GM19455 (cell line): ENCODE measurements around the gene MDFI.

Experiments
- ATAC-seq: cut with Tn5 transposase; IDR thresholded peaks from one replicate; pipeline ENCODE4 v1.9.1; 2021; ENCODE audit not compliant: unreplicated experiment

MDFI gene

DNA sequence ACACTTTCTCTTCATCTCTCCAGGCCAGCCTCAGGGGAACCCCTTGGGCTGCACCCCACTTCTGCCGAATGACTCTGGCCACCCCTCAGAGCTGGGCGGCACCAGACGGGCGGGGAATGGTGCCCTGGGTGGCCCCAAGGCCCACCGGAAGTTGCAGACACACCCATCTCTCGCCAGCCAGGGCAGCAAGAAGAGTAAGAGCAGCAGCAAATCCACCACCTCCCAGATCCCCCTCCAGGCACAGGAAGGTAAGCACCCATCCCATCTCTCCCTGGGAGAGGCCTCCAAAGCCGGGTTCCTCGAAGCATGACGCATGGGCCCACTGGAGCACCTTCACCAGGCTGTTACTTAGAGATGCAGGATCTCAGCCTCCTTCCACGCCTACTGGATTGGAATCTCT is 11.3 kb downstream of the MDFI start:
- no peak for ATAC-seq

DNA sequence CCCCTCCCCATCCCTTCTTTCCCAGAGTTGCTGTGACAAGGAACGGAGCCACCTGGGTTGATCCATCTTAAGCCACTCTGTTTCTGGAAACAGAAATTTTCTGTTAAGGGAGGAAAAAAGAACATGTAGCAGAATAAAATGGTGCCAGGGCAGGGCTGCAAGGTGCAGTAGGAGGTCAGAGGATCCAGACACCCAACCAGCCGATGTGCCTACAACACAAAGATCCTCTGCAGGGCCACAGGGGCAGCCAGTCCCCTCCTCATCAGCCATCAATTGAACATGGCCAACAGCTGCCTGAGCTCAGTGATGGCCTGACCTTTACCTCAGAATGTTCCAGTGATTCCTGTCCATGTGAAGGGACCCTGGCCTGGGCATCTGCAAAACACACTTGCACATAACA is 11.9 kb downstream of the MDFI start:
- ATAC-seq, result no peak

DNA sequence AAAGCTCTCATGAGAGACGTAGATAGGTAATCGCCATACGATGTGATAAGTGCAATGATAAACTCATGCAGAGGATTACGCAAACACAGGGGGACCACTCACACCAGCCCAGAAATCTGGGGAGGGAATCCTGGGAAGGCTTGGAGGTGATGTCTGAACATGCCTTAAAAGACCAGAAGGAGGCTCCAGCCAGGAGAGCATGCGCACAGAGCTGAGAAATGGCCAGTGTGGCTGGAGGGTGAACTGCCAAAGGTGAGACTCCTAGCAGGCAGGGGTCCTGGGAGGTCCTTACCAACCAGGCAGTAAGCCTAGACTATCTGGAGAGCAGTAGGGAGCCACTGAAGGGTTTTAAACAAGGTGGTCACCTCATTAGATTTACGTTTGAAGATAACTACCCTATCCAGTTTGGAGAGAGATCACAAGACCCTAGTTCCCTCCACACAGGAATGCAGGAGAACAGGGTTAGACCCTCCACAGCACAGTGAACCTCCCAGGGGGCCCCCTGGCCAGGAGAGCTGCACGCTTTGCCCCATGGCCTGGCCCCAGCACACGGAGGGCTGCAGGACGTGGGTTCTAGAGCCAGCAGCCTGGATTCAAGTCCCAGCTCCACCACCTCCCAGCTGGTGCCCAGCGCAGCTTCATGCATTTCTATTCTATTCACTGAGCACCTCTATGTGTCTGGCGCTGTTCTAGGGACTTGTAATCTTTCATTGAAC is 13.1 kb downstream of the MDFI start:
- ATAC-seq, result no peak

DNA sequence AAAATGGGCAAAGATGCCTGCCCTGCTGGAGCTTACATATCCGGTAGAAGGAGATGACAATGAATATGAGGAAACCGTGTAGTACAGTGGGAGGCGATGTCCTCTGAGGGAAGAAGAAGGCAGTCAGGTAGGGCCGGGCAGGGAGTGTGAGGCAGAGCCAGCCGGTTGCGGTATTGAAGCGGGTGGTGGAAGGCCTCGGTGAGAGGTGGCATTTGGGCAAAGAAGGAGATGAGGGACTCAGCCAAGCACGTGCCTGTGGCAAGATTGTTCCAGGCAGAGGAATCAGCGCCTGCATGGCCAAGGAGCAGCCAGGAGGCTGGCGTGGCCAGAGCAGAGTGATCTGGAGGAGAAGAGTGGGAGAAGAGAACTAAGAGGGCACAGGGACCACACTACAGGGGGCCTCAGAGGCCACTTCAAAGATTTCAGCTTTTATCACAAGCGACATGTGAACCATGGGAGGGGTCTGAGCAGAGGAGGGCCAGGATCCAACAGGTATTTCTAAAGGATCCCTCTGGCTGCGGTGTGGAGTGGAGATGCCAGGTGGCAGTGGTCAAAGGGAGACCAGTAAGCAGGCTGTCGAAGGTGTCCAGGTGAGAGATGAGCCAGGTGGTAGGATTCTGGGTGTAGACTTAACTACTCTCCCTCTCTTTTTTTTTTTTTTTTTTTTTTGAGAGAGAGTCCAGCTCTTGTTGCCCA is 13.8 kb downstream of the MDFI start:
- no peak for ATAC-seq

DNA sequence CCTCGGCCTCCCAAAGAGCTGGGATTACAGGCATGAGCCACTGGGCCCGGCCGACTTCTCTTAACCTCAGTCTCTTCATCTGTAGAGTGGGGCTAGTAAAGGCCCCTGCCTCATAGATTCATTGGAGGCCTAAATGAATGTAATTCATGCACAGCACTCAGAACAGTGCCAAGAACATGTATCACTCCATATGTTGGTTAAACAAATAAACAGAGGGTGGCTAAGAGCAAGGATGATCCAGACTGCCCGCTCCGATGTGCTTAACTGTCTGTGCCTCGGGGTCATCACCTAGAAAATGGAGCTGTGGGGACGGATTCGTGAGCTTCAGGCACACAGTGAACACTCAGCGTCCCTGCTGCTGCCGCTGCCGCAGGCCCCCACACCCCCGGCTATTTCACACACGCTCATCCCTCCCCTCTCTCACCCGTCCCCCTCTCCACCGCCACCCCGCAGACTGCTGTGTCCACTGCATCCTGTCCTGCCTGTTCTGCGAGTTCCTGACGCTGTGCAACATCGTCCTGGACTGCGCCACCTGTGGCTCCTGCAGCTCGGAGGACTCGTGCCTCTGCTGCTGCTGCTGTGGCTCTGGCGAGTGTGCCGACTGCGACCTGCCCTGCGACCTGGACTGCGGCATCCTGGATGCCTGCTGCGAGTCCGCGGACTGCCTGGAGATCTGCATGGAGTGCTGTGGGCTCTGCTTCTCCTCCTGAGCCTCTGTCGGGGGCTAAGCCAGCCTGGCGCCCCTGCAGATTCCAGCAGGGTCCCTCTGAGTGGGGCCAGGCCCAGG is 14.8 kb downstream of the MDFI start:
- no peak for ATAC-seq

DNA sequence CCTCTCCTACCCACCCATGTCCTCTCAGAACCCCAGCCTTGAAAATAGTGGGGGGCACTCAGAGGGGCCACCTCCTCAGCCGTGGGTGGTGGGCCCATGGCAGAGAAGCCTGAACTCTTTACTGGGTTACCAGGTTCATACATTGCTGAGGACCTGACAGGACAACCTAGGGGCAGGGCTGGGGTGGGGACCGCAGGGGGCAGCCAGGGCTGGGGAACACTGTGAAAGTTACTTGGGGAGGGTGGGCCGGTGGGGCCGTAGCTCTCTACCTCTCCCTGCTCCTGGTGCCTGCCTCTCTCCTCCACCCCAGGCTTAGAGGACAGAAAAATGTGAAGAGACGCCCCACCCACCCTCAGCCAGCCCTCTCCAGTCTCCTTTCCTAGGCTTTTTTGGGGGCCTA is 15.4 kb downstream of the MDFI start:
- no peak for ATAC-seq

DNA sequence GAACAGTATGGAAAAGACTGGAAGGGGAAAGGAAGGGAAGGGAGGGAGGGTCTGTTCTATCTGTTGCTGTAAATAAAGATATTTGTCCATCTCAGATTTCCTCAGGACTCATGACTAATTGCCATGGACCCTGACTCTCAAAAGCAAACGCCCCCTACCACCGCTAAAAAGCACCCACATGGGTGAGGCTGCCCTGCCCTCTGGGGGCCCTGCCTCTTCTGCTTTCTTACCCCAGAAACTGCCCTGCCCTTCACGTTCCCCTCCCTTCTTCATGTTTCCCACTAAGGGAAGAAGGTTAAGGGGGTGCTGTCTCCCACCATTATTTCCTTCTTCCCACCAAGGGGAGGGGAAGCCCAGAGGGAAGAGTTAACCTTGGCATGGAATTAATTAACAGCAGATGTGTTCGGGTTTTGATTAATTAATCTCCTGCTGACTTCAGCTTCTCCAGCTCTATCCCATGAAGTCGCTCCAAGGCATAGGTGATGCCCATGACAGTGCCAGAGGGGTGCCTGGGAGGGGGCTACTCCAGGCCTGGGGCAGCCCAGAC is 16.0 kb downstream of the MDFI start:
- no peak for ATAC-seq

DNA sequence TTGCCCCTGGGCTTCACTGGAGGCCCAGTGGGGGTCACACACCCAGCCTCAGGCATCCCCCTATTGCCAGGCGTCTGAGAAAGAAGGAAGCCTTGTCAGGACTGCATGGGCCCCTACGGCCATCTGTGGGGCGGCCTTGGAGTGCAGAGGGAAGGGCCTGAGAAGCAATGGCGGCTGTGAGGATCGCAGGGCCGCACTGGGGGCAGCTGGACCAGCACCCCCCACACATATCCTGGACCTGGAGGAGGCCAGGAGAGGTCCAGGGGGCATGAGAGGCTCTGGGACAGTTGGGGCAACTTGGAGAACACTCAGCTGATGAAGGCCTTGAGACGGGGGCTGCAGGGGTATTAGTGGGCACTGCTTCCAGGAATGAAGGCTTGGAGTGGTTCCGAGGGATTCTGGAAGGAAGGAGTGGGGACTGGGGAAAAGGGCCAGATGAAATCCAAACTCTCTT is 16.5 kb downstream of the MDFI start:
- no peak for ATAC-seq

DNA sequence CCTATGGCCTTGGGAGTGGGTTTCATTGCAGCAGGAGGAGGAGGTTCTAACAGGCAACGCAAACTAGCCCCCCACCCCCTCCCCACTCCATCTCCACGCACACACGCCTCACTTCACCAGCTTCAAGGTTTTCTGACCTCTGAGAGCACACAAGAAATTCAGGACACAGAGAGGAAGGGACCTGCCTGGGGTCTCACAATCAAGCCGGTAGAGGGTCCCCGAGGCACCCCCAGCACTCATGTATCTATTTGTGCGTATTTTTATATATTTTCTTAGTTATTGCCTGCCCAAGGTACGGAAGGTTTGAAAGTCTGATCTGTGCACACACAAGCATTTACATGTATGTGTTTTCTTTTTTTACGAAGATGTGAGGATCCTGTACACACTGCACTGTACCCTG is 16.9 kb downstream of the MDFI start:
- no peak for ATAC-seq

DNA sequence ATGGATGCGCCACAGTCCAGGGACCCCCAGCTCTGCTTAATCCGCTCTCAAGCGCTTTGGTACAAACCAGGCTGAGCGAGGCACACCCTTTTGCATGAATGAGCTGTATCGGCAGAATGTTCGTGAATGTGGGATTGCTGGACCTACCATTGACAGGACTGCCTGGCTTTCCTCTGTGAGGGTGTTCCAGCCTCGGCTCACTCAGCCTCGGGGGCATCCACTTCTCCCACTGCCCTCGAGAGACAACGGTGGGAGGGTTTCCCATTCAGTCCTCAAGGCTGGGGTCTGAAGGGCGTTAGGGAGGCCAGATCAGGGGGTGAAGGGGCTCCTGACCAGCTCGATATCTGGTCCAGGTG is 17.4 kb downstream of the MDFI start:
- ATAC-seq, result no peak

DNA sequence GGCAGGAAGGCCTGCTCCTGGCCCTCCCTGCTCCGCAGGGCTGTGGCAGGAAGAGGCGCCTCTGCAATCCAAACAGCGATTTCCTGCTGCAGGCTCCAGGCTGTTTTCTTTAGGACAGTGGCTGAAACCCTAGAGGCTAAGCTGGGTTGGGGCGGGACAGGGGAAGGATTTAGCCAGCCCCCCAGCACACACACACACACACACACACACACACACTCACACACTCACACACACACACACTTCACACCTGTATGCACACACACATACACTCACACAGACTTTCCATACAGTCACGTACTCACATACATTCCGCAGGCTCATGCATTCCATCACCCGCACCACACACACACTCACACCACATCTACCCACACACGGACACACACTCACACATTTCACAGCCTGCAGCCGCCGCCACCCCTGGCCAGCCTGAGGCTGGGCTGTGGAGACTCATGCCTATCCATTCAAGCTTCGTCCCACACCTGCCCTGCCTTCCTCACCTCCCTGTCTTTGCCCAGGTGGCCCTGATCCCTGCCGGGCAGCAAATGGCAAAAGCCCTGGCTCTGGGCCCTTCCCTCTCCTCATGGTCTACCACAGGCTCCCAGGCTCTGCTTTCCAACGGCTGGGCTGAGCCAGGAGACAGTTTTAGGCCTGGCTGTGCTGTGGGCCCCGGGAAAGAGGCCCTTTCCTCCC is 17.9 kb downstream of the MDFI start:
- no peak for ATAC-seq

DNA sequence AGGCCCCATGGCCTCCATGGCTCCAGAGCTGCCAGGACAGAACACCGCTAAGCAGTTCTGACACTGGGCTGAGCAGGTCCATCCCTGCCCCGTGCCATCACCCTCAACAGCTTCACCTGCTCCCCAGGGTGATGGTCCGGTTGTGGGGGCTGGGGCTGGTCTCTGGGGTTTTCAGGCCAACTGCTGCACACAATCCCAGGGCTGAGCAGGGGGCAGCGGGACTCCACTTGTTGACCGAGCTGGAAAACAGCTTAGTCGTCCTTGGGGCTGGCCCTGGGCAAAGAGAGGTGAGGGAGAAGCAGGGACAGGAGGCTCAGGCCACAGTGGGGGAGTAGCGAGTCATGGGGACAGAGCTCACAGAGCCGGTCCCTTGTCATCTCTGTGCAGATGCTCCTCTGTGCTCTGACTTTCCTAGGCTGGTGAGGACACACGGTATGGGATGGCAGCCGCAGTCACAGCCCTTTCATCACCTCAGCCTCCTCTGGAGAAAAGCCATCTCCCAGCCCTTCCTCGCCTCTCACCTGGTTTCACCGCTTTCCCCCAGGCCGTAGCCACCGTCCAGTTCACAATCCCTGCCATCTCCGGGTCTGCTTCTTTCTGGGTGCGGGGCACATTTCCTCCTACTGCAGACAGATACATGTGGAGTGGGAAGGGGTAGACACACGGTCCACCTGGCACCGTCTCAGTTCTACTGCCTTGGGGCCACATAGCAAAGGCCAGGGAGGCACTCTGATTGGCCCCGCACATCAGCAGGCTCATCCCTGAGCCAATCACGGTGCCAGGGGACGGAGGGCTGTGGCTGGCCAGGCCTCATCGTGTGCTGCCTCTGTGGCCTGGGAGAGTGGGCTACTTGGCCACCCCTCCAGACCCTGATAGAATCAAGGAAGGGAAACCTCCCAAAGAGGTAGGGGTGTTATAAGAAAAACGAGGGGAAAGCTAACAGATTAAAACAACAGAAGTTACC is 19.1 kb downstream of the MDFI start:
- no peak for ATAC-seq

DNA sequence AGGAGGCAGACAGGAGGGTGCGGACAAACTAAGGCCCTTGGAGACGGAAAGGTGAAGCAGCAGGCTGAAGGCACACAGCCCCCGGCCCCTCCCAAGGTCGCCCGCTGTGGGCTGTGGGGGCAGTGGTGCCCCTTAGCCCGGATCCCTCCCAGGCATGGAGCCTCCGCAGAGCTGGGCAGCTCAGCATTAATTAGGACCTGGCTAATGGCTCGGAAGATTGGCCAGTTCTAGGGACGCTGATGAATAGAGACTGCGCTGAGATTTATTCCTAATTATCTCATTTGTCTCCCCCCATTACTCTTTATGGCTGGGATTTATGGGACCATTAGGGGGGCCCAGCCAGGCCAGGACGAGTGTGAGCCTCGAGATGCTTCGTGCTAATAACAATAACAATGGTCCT is 20.4 kb downstream of the MDFI start:
- no peak for ATAC-seq

DNA sequence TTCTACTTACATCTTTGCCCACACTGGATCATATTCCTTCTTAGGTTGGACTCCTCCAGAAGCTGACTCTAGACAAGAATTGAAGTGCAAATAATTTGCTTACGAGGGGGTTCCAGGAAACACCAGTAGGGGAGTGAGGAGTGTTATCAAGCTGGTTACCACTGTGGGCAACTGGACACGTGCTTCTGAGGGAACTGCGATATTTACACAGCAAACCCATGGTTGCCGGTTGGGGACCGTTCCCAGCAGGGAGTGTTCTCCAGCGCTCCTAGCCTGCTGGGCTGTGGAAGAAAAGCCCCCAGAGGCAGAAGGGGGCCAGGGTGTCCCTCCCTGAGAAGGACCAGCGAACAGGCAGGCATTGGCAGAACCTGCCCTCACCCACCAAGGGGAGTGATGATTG is 21.7 kb downstream of the MDFI start:
- ATAC-seq, result no peak

DNA sequence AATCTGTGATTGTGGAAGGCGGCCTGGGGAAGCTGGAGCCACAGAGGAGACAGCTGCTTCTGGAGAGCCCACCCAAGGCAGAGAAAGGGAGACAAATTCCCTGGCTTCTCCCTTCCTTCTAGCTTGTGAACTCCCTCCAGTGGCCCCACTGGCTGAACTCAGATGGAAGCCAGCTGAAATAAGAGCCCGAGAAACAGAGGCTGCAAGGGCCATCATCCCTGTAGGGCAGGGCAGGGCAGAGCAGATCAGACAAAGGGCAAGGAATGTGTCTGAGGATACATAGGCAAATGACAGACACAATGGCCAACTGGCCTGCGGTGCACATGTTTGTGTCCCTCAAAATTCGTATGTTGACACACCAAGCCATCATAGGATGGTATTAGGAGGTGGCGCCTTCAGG is 25.3 kb downstream of the MDFI start:
- ATAC-seq, result no peak

DNA sequence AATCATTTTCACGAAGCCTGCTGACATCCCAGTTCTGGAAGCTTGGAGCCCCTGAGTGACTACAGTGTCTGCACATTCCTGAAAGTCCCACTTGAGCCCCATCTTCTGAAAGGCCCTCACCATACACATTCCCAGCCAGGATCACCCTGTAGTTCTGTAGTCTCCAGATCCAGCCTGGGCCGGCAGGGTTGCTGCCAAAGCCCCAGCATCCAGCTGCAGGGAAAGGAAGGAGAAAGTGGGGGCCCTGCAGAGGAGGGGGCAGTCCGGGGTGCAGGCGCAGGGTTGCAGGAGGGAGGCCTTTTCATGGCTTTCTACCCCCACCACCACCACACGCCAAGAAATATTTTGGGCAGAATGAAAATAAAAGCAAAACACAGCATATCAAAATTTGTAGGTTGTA is 26.0 kb downstream of the MDFI start:
- no peak for ATAC-seq

DNA sequence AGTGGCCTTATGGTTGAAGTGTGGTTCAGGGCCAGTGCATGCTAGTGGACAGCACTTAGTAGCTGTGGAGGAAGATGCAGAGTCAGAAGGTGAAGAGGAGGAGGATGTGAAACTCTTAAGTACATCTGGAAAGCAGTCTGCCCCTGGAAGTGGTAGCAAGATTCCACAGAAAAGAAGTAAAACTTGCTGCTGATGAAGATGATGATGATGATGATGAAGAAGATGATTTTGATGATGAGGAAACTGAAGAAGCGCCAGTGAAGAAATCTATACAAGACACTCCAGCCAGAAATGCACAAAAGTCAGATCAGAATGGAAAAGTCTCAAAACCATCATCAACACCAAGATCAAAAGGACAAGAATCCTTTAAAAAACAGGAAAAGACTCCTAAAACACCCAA is 28.9 kb downstream of the MDFI start:
- no peak for ATAC-seq

DNA sequence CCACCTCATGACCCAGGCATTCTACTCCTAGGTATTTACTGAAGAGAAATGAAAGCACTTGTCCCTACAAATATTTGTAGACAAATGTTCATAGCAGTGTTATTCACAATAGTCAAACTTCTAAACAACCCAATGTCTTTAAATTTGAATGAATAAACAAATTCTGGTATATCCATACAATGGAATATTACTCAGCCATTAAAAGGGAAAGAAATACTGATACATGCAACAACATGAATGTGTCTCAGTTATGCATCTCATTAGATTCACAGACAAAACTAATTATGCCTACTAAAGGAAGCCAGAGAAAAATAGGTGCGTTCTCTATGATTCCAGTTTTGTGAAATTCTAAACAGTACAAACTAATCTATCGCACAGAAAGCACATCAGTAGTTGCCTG is 30.7 kb downstream of the MDFI start:
- ATAC-seq, result no peak

DNA sequence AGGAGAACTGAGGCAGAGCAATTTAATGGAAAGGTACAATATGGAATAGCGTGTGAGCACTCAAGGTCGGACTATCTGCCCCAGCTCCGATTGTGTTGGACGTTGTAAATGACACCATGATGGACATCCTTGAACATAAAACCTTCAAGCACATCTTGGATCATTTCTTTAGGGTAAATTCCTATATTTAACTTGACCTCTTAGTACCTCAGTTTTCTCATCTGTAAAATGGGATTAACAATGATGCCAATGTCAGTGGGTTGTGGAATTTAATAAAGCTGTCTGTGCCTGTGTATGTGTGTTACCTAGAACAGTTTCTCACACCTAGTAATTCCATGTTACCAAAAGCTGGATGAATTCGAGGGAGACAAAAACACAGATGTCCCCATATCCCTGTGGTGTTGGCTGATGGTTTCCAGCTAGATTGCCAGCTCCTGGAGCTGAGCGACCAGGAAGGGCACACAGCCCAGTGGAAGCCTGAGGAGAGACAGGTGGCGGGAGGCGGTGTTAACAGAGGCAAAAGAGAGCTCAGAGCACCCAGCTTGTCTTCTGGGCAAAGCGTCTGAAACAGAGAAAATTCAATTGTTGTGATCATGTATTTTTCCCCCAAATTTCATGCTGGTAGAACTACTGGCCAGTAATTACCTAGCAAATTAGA is 32.6 kb downstream of the MDFI start:
- ATAC-seq, result no peak

DNA sequence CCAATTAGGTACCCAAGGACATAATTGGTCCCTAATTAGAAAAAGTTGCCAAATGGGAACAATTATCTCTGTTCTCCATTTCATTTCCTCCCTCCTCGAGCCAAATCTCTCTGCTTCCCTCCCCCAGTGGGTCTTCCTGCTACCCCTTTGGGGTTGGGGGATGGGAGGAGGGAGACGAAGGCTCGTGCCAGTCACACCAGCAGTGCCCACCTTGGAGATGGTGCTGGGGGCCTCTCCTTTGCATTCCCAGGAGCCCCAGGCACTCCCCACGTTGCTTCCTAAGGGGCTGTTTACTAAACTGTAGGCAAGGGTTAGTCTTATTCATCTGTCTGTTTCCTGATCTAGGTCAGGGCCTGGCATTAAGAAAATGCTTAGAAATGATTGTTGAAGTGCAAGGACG is 33.1 kb downstream of the MDFI start:
- ATAC-seq, result no peak
